ENCODE measurements around the gene ZIC1. TPM values are rescaled to one million over a fixed set of nuclear protein-coding genes. Genes with fewer than 3 reads are reported as not detected.

Gene ZIC1
- total RNA-seq, 1 experiment from 2014 or later = 0.36 TPM

DNA sequence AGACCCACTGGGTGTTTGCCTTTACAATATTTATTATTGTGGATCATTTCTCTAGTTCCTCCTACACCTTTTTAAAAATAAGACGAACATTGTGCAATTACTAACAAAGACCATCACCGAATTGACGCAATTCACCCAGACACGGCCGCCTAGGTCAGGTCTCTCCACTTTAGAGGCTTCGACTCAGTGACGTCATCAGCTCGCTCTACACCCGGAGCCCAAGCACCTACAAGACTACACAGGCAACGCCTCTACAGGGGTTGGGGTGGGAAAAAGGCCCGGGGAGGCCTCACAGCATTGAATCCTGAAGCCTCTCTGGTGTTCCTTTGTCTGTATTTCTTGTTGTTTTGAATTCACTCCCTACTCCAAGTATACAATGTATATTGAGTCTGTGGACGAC lies 19.4 kb upstream of the ZIC1 start:
- Histone ChIP-seq H3K36me3 (ENCODE audit: control insufficient read depth, insufficient read depth, low read length) (no peaks in the 10 kb centered on the region), H3K9me3 (ENCODE audit: control insufficient read depth, insufficient read depth, low read depth, low read length) (no peaks in the 10 kb centered on the region), H3K4me1 (ENCODE audit: control insufficient read depth, insufficient read depth, low read length) (no peaks in the 10 kb centered on the region), H3K4me3 (ENCODE audit: low read depth in 2 of 2, low read length in 2 of 2) (no peak overlapping the region), H3K27ac (ENCODE audit: low read length) (no peak overlapping the region), H3K27me3 (ENCODE audit: control insufficient read depth, insufficient read depth, low read length) (no peaks in the 10 kb centered on the region)
- no TSS peak for BruUV-seq (replicated peaks)
- intact Hi-C loops (cut with micrococcal nuclease; ENCODE audit: unreplicated experiment) = no loop called here
- TF ChIP-seq, protein P1, sequence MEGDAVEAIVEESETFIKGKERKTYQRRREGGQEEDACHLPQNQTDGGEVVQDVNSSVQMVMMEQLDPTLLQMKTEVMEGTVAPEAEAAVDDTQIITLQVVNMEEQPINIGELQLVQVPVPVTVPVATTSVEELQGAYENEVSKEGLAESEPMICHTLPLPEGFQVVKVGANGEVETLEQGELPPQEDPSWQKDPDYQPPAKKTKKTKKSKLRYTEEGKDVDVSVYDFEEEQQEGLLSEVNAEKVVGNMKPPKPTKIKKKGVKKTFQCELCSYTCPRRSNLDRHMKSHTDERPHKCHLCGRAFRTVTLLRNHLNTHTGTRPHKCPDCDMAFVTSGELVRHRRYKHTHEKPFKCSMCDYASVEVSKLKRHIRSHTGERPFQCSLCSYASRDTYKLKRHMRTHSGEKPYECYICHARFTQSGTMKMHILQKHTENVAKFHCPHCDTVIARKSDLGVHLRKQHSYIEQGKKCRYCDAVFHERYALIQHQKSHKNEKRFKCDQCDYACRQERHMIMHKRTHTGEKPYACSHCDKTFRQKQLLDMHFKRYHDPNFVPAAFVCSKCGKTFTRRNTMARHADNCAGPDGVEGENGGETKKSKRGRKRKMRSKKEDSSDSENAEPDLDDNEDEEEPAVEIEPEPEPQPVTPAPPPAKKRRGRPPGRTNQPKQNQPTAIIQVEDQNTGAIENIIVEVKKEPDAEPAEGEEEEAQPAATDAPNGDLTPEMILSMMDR (IDR thresholded peaks at IDR 0.05) = no peak
- TF ChIP-seq, protein P2, sequence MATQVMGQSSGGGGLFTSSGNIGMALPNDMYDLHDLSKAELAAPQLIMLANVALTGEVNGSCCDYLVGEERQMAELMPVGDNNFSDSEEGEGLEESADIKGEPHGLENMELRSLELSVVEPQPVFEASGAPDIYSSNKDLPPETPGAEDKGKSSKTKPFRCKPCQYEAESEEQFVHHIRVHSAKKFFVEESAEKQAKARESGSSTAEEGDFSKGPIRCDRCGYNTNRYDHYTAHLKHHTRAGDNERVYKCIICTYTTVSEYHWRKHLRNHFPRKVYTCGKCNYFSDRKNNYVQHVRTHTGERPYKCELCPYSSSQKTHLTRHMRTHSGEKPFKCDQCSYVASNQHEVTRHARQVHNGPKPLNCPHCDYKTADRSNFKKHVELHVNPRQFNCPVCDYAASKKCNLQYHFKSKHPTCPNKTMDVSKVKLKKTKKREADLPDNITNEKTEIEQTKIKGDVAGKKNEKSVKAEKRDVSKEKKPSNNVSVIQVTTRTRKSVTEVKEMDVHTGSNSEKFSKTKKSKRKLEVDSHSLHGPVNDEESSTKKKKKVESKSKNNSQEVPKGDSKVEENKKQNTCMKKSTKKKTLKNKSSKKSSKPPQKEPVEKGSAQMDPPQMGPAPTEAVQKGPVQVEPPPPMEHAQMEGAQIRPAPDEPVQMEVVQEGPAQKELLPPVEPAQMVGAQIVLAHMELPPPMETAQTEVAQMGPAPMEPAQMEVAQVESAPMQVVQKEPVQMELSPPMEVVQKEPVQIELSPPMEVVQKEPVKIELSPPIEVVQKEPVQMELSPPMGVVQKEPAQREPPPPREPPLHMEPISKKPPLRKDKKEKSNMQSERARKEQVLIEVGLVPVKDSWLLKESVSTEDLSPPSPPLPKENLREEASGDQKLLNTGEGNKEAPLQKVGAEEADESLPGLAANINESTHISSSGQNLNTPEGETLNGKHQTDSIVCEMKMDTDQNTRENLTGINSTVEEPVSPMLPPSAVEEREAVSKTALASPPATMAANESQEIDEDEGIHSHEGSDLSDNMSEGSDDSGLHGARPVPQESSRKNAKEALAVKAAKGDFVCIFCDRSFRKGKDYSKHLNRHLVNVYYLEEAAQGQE (IDR thresholded peaks at IDR 0.05; ENCODE audit: insufficient read depth in 1 of 2, low read depth in 2 of 2, low read length in 1 of 2) = no peak
- TF ChIP-seq POLR2AphosphoS5 (IDR thresholded peaks at IDR 0.05; ENCODE audit: low read depth, low read length) = no peak
- no peak for TF ChIP-seq SIN3A (IDR thresholded peaks at IDR 0.05; ENCODE audit: borderline replicate concordance, insufficient read depth, low read depth, low read length)
- no peak for TF ChIP-seq TCF7L2 (IDR thresholded peaks at IDR 0.05; ENCODE audit: low read depth, low read length)
- POLR2A ChIA-PET = no interaction called here
- in situ Hi-C loops (cut with HindIII; ENCODE audit: low pct_unique_long_range_greater_than_20kb, low sequenced_read_pairs) = no loop called here
- no peak for DNase-seq (ENCODE audit: low read depth, low spot score)
- CTCF ChIA-PET = no interaction called here
- ATAC-seq = no peak

DNA sequence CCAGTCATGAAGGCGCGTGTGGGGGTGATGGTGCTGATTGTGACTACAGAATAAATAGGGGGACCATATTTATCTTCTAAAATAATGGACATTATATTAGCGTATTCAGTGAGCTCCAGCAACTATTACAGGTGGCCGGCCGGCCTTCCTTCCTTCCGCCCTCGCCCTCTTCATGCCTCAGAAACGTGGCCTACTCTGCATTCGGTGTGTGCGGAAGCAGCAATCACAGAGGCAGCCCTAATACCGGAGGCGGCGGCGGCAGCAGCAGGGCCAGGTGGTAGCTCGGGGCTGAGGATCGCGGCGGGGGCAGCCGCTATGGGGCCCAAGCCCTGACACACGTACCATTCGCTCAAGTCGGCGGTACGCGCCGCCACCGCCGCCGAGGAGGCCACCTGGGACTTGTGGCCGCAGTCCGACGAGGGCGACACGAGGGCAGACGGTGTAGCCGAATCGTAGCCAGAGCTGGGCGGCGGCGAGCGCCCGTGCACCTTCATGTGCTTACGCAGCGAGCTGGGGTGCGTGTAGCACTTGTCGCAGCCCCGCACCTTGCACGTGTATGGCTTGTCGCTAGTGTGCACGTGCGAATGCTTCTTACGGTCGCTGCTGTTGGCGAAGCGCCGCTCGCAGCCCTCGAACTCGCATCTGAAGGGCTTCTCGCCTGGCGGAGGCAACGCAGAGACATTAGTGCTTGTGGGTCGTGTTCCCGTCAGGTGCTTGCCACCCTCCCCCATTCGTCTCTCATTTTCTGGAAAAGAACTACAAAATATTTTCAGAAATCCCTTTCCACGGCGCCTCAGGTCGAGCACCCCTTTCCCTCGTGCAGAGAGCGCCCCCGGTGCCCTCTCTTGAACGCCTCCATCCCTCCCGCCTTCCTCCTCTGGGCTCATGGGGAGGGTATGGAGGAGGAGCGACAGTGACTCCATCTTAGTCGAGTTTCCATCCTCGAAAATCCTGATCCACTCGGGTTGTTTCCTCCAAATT lies 18.3 kb upstream of the ZIC1 start:
- TF ChIP-seq SIN3A (IDR thresholded peaks at IDR 0.05; ENCODE audit: borderline replicate concordance, insufficient read depth, low read depth, low read length) = no peak
- TF ChIP-seq POLR2AphosphoS5 (IDR thresholded peaks at IDR 0.05; ENCODE audit: low read depth, low read length) = no peak
- TF ChIP-seq, protein P1 (IDR thresholded peaks at IDR 0.05) = no peak
- TF ChIP-seq TCF7L2 (IDR thresholded peaks at IDR 0.05; ENCODE audit: low read depth, low read length) = no peak
- TF ChIP-seq, protein P2 (IDR thresholded peaks at IDR 0.05; ENCODE audit: insufficient read depth in 1 of 2, low read depth in 2 of 2, low read length in 1 of 2) = no peak
- POLR2A ChIA-PET = no interaction called here
- H3K27me3 ChIP-seq (ENCODE audit: control insufficient read depth, insufficient read depth, low read length) = no peaks in the 10 kb centered on the region
- intact Hi-C loops (cut with micrococcal nuclease; ENCODE audit: unreplicated experiment) (no loop called here), in situ Hi-C loops (cut with HindIII; ENCODE audit: low pct_unique_long_range_greater_than_20kb, low sequenced_read_pairs) (no loop called here)
- H3K4me3 ChIP-seq (ENCODE audit: low read depth in 2 of 2, low read length in 2 of 2) = no peak overlapping the region
- DNase-seq (ENCODE audit: low read depth, low spot score) = no peak
- CTCF ChIA-PET = no interaction called here
- ATAC-seq = no peak
- no TSS peak for BruUV-seq (replicated peaks)
- no peak overlapping the region for H3K27ac ChIP-seq (ENCODE audit: low read length)
- H3K9me3 ChIP-seq (ENCODE audit: control insufficient read depth, insufficient read depth, low read depth, low read length) = 0 out of 2 replicates have a peak, but pooled peaks cover 2% of the 10 kb centered on the region
- H3K4me1 ChIP-seq (ENCODE audit: control insufficient read depth, insufficient read depth, low read length) = no peaks in the 10 kb centered on the region
- H3K36me3 ChIP-seq (ENCODE audit: control insufficient read depth, insufficient read depth, low read length) = no peaks in the 10 kb centered on the region
